Measurements from ENCODE around the gene VPS33B.
"Not testable (repeated sequence)": the region's sequence is repeated elsewhere in the genome, so short reads cannot be mapped to it uniquely, and the experiment has no call there.

The VPS33B gene

GRCh38 chr15:91022075-91022831 lies at the start of gene VPS33B:
Gene VPS33B, minus strand, starts transcription at chr15:91022594. Its CDS starts 345 bp downstream, at chr15:91022249.
- DNase-seq, result peak; percentile 90

GRCh38 chr15:91072161-91072560 lies 49.8 kb upstream of the VPS33B start:
- DNase-seq, result peak; percentile 37

GRCh38 chr15:91070872-91071271 lies 48.5 kb upstream of the VPS33B start:
- DNase-seq, result no peak

- DNase-seq, result no peak
These were observed 46.6 kb upstream of the VPS33B start for GRCh38 chr15:91068966-91069365.

- no peak for DNase-seq
These were observed 46.0 kb upstream of the VPS33B start for GRCh38 chr15:91068436-91068835.

- DNase-seq, result no peak
These were observed 44.6 kb upstream of the VPS33B start for GRCh38 chr15:91067036-91067435.

GRCh38 chr15:91065505-91065904 lies 43.1 kb upstream of the VPS33B start:
- DNase-seq, result no peak

GRCh38 chr15:91061997-91062396 lies 39.6 kb upstream of the VPS33B start:
- no peak for DNase-seq

- DNase-seq, result no peak
These were observed 38.8 kb upstream of the VPS33B start for GRCh38 chr15:91061230-91061629.

GRCh38 chr15:91055548-91056331 lies 33.3 kb upstream of the VPS33B start:
- DNase-seq, result peak; percentile 69

GRCh38 chr15:91054816-91055215 lies 32.4 kb upstream of the VPS33B start:
- no peak for DNase-seq

GRCh38 chr15:91051248-91051647 lies 28.9 kb upstream of the VPS33B start:
- no peak for DNase-seq

GRCh38 chr15:91050128-91050455 lies 27.7 kb upstream of the VPS33B start:
- no peak for DNase-seq

- DNase-seq, result peak; percentile 65
These were observed 27.2 kb upstream of the VPS33B start for GRCh38 chr15:91049378-91050127.

- peak; percentile 87 for DNase-seq
These were observed 25.3 kb upstream of the VPS33B start for GRCh38 chr15:91047545-91048199.

GRCh38 chr15:91046056-91046455 lies 23.7 kb upstream of the VPS33B start:
- not testable (repeated sequence) for DNase-seq

GRCh38 chr15:91045065-91045464 lies 22.7 kb upstream of the VPS33B start:
- no peak for DNase-seq

- no peak for DNase-seq
These were observed 20.9 kb upstream of the VPS33B start for GRCh38 chr15:91043202-91043874.

GRCh38 chr15:91040856-91041255 lies 18.5 kb upstream of the VPS33B start:
- no peak for DNase-seq

GRCh38 chr15:91039996-91040395 lies 17.6 kb upstream of the VPS33B start:
- no peak for DNase-seq

GRCh38 chr15:91032919-91033803 lies 10.8 kb upstream of the VPS33B start:
- DNase-seq, result no peak

Measured in MV-4-11 (cell line).